AG10803 (cell line): ENCODE data around the gene PDIA6.

Source experiments
- DNase-seq: peaks from one replicate; pipeline ENCODE4 v3.0.0; 2010; ENCODE audit warnings: low read depth
- H3K4me3 ChIP-seq: 2 replicates; pipeline ENCODE4 v1.5.1; 2011; ENCODE audit warnings: mild to moderate bottlenecking, low read length, control low read depth
- CTCF ChIP-seq: conservative IDR thresholded peaks from 2 replicates; pipeline ENCODE4 v1.5.1; 2011; ENCODE audit warnings: mild to moderate bottlenecking, low read length, control low read depth, inconsistent platforms

Gene PDIA6

DNA sequence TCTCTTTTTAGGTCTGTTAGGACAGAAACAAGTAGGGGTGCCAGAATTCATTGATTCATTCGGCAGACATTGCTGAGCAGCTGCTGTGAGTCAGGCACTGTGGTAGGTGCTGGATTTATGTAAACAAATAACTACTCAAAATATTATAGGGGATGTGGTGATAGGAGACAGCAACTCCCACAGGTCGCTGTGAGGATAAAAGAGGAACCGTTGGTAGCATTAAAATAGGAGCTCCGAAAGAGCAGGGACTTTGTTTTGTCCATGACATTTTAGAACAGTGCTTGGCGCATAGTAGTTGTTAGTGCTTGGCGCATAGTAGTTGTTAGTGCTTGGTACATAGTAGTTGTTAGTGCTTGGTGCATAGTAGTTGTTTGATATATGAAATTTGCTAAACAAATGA lies 62.0 kb downstream of the PDIA6 start:
- DNase-seq, result no peak
- H3K4me3 ChIP-seq, result no peak overlapping the region
- TF ChIP-seq CTCF, result no peak

DNA sequence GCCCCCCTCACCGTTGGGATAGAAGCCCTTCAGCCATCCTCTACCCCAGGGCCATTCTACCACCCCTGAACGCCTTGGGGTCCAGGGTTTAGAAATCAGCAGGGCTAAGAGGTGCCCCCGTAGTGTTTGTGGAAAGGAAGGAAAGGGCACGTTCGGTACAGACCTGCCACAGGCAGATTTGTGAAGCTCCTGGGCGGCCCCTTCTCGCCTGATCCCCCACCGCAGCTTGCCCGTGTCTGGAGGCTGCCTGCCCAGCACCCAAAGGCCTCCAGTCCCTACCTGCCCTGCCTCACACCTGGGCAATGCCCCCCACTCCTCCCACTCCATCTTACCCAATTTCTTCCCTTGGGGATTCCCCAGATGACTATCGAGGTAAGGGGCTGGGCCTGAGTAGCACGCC lies 69.9 kb downstream of the PDIA6 start:
- H3K4me3 ChIP-seq, result no peak overlapping the region
- TF ChIP-seq CTCF, result no peak
- DNase-seq, result no peak

GRCh38 chr2:10741139-10741538 lies 71.4 kb downstream of the PDIA6 start:
- no peak overlapping the region for H3K4me3 ChIP-seq
- no peak for DNase-seq
- no peak for TF ChIP-seq CTCF

DNA sequence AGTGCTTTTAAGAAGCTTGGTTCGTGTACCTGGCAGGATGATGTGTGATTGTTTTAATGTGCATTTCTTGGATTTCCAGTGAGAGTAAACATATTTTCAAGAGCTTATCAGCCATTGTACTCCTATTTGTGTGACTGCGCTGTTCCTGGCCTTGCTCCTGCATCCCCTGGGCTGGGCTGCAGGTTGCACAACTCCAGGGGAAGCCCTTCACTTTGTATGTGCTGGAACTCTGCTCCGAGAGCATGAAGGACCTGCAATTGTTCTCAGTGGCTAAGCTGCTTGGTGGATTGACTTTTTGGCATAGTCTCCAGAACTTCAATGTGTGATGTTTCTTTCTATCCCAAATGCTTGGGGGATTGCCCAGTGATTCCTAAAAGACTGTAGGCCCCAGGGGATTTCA lies 72.4 kb downstream of the PDIA6 start:
- no peak overlapping the region for H3K4me3 ChIP-seq
- DNase-seq, result no peak
- no peak for TF ChIP-seq CTCF

- DNase-seq, result no peak
- no peak for TF ChIP-seq CTCF
- H3K4me3 ChIP-seq, result no peak overlapping the region
Measured at GRCh38 chr2:10738192-10738591, 74.4 kb downstream of the PDIA6 start.

- DNase-seq, result no peak
- no peak for TF ChIP-seq CTCF
- H3K4me3 ChIP-seq, result no peak overlapping the region
Measured at GRCh38 chr2:10733980-10734379, 78.6 kb downstream of the PDIA6 start.

DNA sequence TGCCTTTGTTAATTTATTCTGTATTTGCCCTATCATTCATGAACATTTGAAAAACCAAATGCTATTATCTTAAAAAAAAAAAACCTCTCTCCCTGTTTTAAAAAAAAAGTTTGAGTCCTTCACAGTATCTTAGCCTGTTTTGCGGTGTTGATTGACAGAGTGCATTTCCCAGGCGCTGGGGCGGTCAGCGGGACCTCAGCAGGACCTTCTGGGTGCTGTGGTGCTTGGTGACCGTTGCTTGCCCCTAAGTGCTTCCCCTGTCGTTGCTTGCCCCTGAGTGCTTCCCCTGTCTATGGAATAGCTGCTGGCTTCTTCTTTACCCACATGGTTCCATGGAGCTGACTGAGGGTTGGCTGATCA lies 79.0 kb downstream of the PDIA6 start:
- H3K4me3 ChIP-seq, result no peak overlapping the region
- TF ChIP-seq CTCF, result no peak
- no peak for DNase-seq
